HG02981 (cell line): Measurements from ENCODE around the gene EIF3A.
"Not testable (repeated sequence)": the region's sequence is repeated elsewhere in the genome, so short reads cannot be mapped to it uniquely, and the experiment has no call there.

Source experiments
- ATAC-seq: cut with Tn5 transposase; IDR thresholded peaks from one replicate; pipeline ENCODE4 v1.9.1; 2021; ENCODE audit warnings: mild to moderate bottlenecking, moderate library complexity; ENCODE audit not compliant: unreplicated experiment

Gene EIF3A

DNA sequence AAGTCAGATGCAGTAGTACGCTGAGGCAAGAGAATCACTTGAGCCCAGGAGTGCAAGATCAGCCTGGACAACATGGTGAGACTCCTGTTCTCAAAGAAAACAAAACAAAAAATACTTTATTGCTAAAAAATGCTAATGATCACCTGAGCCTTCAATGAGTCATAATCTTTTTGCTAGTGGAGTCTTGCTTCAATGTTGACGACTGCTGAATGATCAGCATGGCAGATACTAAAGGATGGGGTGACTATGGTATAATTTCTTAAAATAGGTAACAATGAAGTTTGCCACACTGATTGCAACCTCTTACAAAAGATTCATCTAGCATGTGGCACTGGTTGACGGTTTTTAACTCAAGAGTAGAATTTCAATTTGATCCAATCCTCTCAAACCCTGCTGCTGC, 28.8 kb downstream of the EIF3A start:
- ATAC-seq = no peak

- ATAC-seq = no peak
Measured at GRCh38 chr10:119049777-119050176, 30.8 kb downstream of the EIF3A start.

DNA sequence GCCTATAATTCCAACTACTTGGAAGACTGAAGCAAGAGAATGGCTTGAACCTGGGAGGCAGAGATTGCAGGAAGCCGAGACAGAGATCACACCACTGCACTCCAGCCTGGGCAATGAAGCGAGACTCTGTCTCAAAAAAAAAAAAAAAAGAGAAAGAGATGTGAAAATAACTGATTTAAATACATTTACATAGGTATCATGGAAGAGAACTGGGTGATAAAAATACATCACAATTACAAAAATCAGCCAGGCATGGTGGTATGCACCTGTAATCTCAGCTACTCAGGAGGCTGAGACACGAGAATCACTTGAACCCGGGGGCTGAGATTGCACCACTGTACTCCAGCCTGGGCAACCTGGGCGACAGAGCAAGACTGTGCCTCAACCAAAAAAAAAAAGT, 31.3 kb downstream of the EIF3A start:
- no peak for ATAC-seq

DNA sequence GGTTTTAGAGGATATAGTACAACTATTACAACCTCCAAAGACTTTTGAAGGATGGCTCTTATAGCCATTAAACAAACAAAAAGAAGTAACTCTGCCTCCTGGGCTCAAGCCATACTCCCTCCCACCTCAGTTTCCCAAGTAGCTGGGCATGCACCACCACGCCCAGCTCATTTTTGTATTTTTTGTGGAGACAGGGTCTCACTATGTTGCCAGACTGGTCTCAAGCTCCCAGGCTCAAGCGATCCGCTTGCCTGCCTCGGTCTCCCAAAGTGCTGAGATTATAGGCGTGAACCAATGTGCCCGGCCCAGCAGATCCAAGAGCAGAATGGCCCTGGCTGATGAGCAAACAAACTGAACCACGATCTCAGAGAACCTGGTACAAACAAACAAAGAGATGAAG, 35.1 kb downstream of the EIF3A start:
- no peak for ATAC-seq

DNA sequence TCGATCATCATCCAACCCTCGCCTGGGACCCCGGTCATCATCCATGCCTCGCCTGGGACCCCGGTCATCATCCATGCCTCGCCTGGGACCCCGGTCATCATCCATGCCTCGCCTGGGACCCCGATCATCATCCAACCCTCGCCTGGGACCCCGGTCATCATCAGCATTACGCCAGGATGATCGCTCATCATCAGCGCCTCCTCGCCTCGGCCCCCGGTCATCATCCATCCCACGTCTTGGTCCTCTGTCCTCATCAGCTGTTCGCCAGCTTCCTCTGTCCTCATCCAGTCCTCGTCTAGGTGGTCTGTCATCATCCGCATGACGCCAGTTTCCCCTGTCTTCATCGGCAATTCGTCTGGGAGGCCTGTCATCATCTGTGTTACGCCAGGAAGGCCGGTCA, 38.4 kb downstream of the EIF3A start:
- no peak for ATAC-seq

- no peak for ATAC-seq
Measured at GRCh38 chr10:119041326-119041725, 39.3 kb downstream of the EIF3A start.

- no peak for ATAC-seq
Measured at GRCh38 chr10:119039161-119039560, 41.5 kb downstream of the EIF3A start.

DNA sequence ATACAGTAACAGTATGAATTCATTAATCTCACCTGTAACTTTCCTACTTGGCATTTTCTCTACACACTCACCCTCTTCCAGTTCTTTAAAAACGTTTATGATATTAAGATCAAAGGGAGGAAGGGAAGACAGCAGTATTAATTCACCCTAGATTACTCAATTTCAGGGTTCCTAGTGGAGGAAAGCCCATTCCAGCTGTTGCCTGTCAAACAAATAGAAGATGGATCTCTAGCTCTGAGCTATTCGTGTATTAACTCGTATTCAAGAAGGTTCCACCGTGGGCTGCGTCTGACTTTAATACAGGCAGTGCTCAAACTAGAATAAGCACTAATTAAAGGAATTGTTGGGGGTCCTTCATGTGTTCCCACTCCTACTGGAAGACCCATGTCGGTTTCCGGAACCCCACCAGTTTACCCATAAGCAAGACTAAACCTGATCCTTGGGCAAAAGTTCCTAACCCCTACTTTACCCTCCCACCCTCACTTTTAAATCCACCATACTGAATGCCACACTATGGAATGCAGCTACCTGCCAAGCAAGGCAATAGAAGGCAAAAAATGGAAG, 49.0 kb downstream of the EIF3A start:
- ATAC-seq = no peak

DNA sequence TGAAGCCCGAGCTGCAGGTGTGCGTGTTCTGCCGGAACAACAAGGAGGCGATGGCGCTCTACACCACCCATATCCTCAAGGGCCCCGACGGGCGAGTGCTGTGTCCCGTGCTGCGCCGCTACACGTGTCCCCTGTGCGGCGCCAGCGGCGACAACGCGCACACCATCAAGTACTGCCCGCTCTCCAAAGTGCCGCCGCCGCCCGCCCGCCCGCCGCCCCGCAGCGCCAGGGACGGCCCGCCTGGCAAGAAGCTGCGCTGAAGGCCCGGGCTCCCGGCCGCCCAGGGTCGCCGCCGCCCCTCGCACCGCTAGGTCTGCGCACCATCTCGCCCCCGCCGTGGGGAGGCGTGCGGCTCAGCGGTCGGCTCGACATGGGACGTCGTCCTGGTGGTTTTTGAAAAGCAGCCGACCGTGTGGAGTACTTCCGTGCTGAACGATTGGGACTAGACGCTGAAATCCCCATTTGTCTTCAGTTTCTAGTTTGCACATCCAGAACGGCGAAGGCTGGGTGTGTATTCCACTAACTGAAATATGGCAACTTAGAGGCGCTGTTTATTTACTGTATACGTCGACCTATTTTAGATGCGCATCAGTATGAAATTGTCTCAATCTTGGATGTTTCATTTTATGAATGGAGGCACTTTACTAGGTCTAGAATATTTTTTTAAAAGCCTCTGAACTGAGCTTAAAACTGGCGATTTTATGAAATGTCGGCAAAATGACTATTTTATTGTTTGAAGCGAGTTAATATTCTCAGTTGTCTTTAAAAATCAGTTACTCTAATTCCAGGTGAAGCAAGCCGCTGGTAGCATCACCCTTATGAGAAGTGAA, 50.0 kb downstream of the EIF3A start:
- peak; percentile 41 for ATAC-seq

GRCh38 chr10:119029613-119030420, 50.8 kb downstream of the EIF3A start, which contains the start of gene NANOS1:
TSS of gene NANOS1 (plus strand) at chr10:119029714. CDS start at chr10:119029802, 88 bp downstream.
- peak; percentile 24 for ATAC-seq

GRCh38 chr10:119028900-119029612, 51.6 kb downstream of the EIF3A start:
- peak; percentile 58 for ATAC-seq

- ATAC-seq = not testable (repeated sequence)
Measured at GRCh38 chr10:119028445-119028899, 52.1 kb downstream of the EIF3A start.

DNA sequence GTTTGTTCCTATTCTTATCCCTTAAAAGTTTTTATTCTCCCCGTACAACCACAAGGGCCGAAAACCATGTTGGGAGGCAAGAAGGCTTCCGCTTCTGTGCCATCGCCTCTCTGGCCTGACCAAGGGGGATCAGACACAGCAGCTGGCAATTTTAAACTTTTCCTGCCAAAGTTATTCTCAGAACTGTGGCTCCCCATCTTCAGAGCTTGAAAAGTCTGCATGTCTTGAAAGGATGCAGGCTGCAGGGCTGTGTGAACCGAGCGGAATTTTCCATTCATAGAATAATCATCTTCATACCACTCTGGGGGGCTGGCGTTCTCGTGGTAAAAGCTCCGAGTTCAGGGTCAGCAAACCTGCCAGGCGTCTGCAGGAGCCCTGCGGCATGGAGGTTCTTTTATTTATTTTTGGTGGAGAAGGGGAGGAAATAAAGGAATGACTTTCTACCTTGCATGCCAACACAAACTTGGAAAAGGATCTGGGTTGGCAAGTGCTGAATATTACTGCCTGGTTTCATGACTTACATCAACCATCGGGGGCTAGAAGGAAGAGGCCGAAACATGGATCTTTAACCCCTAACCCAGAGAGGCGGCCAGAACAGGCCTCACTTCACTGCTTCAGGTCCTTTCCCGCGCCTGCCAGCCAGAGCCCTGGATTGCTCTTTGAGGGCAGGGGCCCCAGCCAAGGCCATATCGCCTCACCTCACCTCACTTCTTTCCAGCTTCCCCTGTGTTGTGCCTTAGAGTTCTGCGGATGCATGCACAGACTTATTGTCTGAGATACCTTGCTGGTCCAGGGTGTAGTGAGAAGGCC, 54.1 kb downstream of the EIF3A start:
- no peak for ATAC-seq

DNA sequence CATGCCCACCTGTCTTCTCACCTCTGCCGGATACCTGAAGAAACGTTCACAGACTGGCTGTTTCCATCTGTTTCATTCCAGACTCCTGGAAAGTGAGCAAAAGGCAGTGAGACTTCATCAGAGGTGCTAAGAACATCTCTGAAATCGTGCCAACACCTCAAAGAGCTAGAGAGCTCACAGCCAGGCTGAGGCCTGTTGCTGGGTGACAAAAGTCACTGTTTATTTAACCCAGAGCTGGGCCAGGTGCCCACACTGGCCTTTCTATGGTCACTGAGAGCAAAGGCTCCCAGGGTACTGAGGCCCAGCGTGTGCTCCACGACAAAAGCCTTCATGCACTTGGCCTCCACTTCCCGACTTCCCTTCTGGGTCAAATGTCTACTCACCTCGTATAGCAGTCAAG, 54.8 kb downstream of the EIF3A start:
- no peak for ATAC-seq

DNA sequence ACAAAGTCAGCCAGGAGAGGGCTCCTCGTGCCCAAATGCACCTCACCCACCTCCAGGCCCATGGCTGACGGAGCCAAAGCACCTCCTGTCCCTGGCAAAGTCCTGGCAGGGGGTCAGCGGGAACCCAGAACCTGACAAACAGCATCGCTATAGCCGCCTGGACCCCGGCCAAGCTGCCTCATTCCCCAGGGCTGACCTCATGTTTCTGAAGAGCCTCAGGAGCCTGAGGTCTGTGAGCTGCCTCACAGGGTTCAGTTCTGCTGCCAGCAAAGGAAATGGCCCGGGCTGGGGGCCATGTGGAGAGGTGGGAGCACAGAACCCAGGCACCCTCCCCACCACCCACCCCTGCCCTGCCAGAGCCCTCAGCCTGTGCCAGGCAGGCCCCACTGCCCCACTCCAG, 55.3 kb downstream of the EIF3A start:
- ATAC-seq = no peak

DNA sequence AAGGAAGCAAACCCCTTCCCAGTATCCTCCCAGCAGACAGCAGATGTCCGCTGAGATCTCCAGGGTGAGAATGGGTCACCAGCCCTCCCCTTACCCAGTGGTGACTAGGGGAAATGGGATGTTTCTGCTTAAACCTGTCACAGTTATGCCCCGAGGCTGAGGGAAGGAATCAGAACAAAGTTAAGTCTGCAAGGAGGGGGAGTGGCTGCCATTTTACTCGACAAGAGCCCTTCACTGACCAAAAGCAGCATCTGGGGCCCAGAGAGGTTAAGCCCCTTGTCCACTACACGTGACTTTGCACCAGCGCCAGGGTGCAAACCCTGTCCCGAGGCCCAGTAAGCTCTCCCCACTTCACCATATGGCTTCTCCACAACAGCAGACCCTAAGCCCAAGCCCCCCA, 55.7 kb downstream of the EIF3A start:
- ATAC-seq = no peak

GRCh38 chr10:119023553-119023868, 57.1 kb downstream of the EIF3A start:
- ATAC-seq = no peak

- ATAC-seq = no peak
Measured at GRCh38 chr10:119022846-119023552, 57.6 kb downstream of the EIF3A start.

- no peak for ATAC-seq
Measured at GRCh38 chr10:119020627-119020946, 60.0 kb downstream of the EIF3A start.

DNA sequence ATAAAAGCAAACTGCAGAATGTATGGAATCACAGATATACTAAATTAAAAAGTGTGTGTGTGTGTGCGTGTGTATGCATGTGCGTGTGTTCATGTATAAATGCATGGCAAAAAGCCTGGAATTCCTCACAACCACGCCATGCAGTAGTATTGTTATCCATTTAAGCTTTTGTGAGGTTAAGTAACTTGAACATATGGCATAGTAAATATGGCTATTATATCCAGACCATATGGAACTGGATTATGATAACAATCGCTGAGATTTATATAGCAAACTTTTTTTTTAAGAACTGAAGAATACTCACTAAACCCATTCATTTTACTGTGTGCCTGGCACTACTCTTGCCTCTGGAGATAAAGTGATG, 73.4 kb downstream of the EIF3A start:
- ATAC-seq = no peak
